HEK293 (cell line): ENCODE measurements around the gene VSTM5.

ENCODE experiments used
- BCL11A ChIP-seq: fragments of 450-650 bp; formaldehyde crosslinking; IDR thresholded peaks from 2 replicates; pipeline ENCODE4 v1.5.1; 2016; ENCODE audit warnings: low read depth, missing biosample characterization, missing genetic modification characterization
- FEZF1 ChIP-seq: fragments of 450-650 bp; formaldehyde crosslinking; IDR thresholded peaks from 2 replicates; pipeline ENCODE4 v1.5.1; 2016; ENCODE audit warnings: missing biosample characterization, missing genetic modification characterization
- GLI4 ChIP-seq: fragments of 450-650 bp; formaldehyde crosslinking; IDR thresholded peaks from 2 replicates; pipeline ENCODE4 v1.5.1; 2016; ENCODE audit warnings: missing biosample characterization, missing genetic modification characterization
- GLIS2 ChIP-seq: fragments of 450-650 bp; formaldehyde crosslinking; IDR thresholded peaks from 2 replicates; pipeline ENCODE4 v1.5.1; 2016; ENCODE audit warnings: missing biosample characterization, missing genetic modification characterization
- HOXA7 ChIP-seq: sonication (generic); formaldehyde crosslinking; IDR thresholded peaks from 2 replicates; pipeline ENCODE4 v1.8.1; 2022; ENCODE audit warnings: missing genetic modification reagents, borderline replicate concordance
- HOXC10 ChIP-seq: sonication (generic); formaldehyde crosslinking; IDR thresholded peaks from 2 replicates; pipeline ENCODE4 v1.8.1; 2023; ENCODE audit warnings: mild to moderate bottlenecking, missing genetic modification reagents
- KLF16 ChIP-seq: fragments of 450-650 bp; formaldehyde crosslinking; IDR thresholded peaks from 2 replicates; pipeline ENCODE4 v1.5.1; 2017; ENCODE audit warnings: missing biosample characterization, missing genetic modification characterization
- KLF17 ChIP-seq: fragments of 450-650 bp; formaldehyde crosslinking; IDR thresholded peaks from 2 replicates; pipeline ENCODE4 v1.5.1; 2016; ENCODE audit warnings: missing biosample characterization, missing genetic modification characterization
- KLF8 ChIP-seq: fragments of 450-650 bp; formaldehyde crosslinking; IDR thresholded peaks from 2 replicates; pipeline ENCODE4 v1.5.1; 2016; ENCODE audit warnings: missing biosample characterization, missing genetic modification characterization
- OSR2 ChIP-seq: fragments of 450-650 bp; formaldehyde crosslinking; IDR thresholded peaks from 2 replicates; pipeline ENCODE4 v1.5.1; 2016; ENCODE audit warnings: missing biosample characterization, missing genetic modification characterization
- SP3 ChIP-seq: fragments of 450-650 bp; formaldehyde crosslinking; IDR thresholded peaks from 2 replicates; pipeline ENCODE4 v1.5.1; 2016; ENCODE audit warnings: missing biosample characterization, missing genetic modification characterization
- ZBTB44 ChIP-seq: fragments of 450-650 bp; IDR thresholded peaks from 2 replicates; pipeline ENCODE4 v1.5.1; 2018; ENCODE audit warnings: missing biosample characterization, mild to moderate bottlenecking, missing genetic modification characterization
- ZIC2 ChIP-seq: fragments of 450-650 bp; formaldehyde crosslinking; IDR thresholded peaks from 2 replicates; pipeline ENCODE4 v1.5.1; 2016; ENCODE audit warnings: missing biosample characterization, missing genetic modification characterization
- ZNF132 ChIP-seq: fragments of 450-650 bp; formaldehyde crosslinking; IDR thresholded peaks from 2 replicates; pipeline ENCODE4 v1.5.1; 2017; ENCODE audit warnings: missing biosample characterization, missing genetic modification characterization, borderline replicate concordance
- ZNF148 ChIP-seq: fragments of 450-650 bp; formaldehyde crosslinking; IDR thresholded peaks from 2 replicates; pipeline ENCODE4 v1.5.0; 2017; ENCODE audit warnings: missing biosample characterization, missing genetic modification characterization, borderline replicate concordance
- ZNF324 ChIP-seq: fragments of 450-650 bp; formaldehyde crosslinking; IDR thresholded peaks from 2 replicates; pipeline ENCODE4 v1.5.1; 2016; ENCODE audit warnings: missing biosample characterization, missing genetic modification characterization
- ZNF366 ChIP-seq: fragments of 450-650 bp; formaldehyde crosslinking; conservative IDR thresholded peaks from 2 replicates; pipeline ENCODE4 v1.5.1; 2016; ENCODE audit warnings: missing biosample characterization, missing genetic modification characterization
- ZNF404 ChIP-seq: fragments of 450-650 bp; formaldehyde crosslinking; IDR thresholded peaks from 2 replicates; pipeline ENCODE4 v1.5.1; 2017; ENCODE audit warnings: missing biosample characterization, missing genetic modification characterization
- ZNF521 ChIP-seq: fragments of 450-650 bp; formaldehyde crosslinking; IDR thresholded peaks from 2 replicates; pipeline ENCODE4 v1.5.1; 2017; ENCODE audit warnings: missing biosample characterization, mild to moderate bottlenecking, missing genetic modification characterization
- ZNF558 ChIP-seq: fragments of 450-650 bp; formaldehyde crosslinking; IDR thresholded peaks from 2 replicates; pipeline ENCODE4 v1.5.1; 2016; ENCODE audit warnings: missing biosample characterization, missing genetic modification characterization
- ZNF624 ChIP-seq: fragments of 450-650 bp; formaldehyde crosslinking; IDR thresholded peaks from 2 replicates; pipeline ENCODE4 v1.5.1; 2017; ENCODE audit warnings: missing biosample characterization, missing genetic modification characterization
- ZNF639 ChIP-seq: fragments of 450-650 bp; formaldehyde crosslinking; IDR thresholded peaks from 2 replicates; pipeline ENCODE4 v1.5.1; 2016; ENCODE audit warnings: missing biosample characterization, missing genetic modification characterization
- ZNF677 ChIP-seq: fragments of 450-650 bp; IDR thresholded peaks from 2 replicates; pipeline ENCODE4 v1.5.0; 2018; ENCODE audit warnings: missing biosample characterization, mild to moderate bottlenecking, missing genetic modification characterization, moderate library complexity
- ZNF704 ChIP-seq: fragments of 450-650 bp; formaldehyde crosslinking; IDR thresholded peaks from 2 replicates; pipeline ENCODE4 v1.5.1; 2016; ENCODE audit warnings: missing biosample characterization, missing genetic modification characterization
- ZNF791 ChIP-seq: fragments of 450-650 bp; formaldehyde crosslinking; IDR thresholded peaks from 2 replicates; pipeline ENCODE4 v1.5.1; 2016; ENCODE audit warnings: missing biosample characterization, missing genetic modification characterization
- ZNF792 ChIP-seq: fragments of 450-650 bp; formaldehyde crosslinking; IDR thresholded peaks from 2 replicates; pipeline ENCODE4 v1.5.1; 2016; ENCODE audit warnings: missing biosample characterization, missing genetic modification characterization
- ZSCAN16 ChIP-seq: fragments of 450-650 bp; formaldehyde crosslinking; IDR thresholded peaks from 2 replicates; pipeline ENCODE4 v1.5.1; 2016; ENCODE audit warnings: missing biosample characterization, missing genetic modification characterization
- ZXDB ChIP-seq: fragments of 450-650 bp; formaldehyde crosslinking; IDR thresholded peaks from 2 replicates; pipeline ENCODE4 v1.5.1; 2016; ENCODE audit warnings: missing biosample characterization, missing genetic modification characterization
- TF ChIP-seq, protein P1 (sequence below): fragments of 450-650 bp; formaldehyde crosslinking; IDR thresholded peaks from 2 replicates; pipeline ENCODE4 v1.5.1; 2016; ENCODE audit warnings: missing biosample characterization, missing genetic modification characterization
- TF ChIP-seq, protein P2 (sequence below): fragments of 450-650 bp; formaldehyde crosslinking; IDR thresholded peaks from 2 replicates; pipeline ENCODE4 v1.5.1; 2016; ENCODE audit warnings: missing biosample characterization, missing genetic modification characterization

VSTM5 gene

GRCh38 chr11:93784145-93784934 is 66.1 kb downstream of the VSTM5 start, which contains the start of gene MED17 (continued):
- TF ChIP-seq HOXC10 = no peak
- TF ChIP-seq ZNF677 (tag by site-specific recombination) = no peak
- TF ChIP-seq ZIC2 = no peak
- no peak for TF ChIP-seq ZNF704
- TF ChIP-seq ZNF624 (tag by site-specific recombination) = no peak
- TF ChIP-seq ZSCAN16 (tag by site-specific recombination) = 0 out of 2 replicates have a peak, but pooled peaks have one; percentile 21
- no peak for TF ChIP-seq ZNF639 (tag by site-specific recombination)
- TF ChIP-seq, protein P1, sequence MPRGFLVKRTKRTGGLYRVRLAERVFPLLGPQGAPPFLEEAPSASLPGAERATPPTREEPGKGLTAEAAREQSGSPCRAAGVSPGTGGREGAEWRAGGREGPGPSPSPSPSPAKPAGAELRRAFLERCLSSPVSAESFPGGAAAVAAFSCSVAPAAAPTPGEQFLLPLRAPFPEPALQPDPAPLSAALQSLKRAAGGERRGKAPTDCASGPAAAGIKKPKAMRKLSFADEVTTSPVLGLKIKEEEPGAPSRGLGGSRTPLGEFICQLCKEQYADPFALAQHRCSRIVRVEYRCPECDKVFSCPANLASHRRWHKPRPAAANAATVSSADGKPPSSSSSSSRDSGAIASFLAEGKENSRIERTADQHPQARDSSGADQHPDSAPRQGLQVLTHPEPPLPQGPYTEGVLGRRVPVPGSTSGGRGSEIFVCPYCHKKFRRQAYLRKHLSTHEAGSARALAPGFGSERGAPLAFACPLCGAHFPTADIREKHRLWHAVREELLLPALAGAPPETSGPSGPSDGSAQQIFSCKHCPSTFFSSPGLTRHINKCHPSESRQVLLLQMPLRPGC (tag by site-specific recombination) = no peak
- no peak for TF ChIP-seq HOXA7 (CRISPR knock-in tag)
- no peak for TF ChIP-seq ZBTB44 (tag by site-specific recombination)
- TF ChIP-seq KLF16 = 0 out of 2 replicates have a peak, but pooled peaks have one; percentile 25
- no peak for TF ChIP-seq KLF17 (tag by site-specific recombination)
- TF ChIP-seq SP3 (tag by site-specific recombination) = peak; percentile 55
- TF ChIP-seq BCL11A (tag by site-specific recombination) = no peak
- TF ChIP-seq ZNF366 (tag by site-specific recombination) = no peak
- TF ChIP-seq ZNF132 (tag by site-specific recombination) = no peak
- TF ChIP-seq ZNF791 (tag by site-specific recombination) = no peak
- no peak for TF ChIP-seq GLI4
- TF ChIP-seq ZNF324 (tag by site-specific recombination) = no peak
- 0 out of 2 replicates have a peak, but pooled peaks have one; percentile 41 for TF ChIP-seq ZXDB
- TF ChIP-seq FEZF1 (tag by site-specific recombination) = no peak
- TF ChIP-seq, protein P2, sequence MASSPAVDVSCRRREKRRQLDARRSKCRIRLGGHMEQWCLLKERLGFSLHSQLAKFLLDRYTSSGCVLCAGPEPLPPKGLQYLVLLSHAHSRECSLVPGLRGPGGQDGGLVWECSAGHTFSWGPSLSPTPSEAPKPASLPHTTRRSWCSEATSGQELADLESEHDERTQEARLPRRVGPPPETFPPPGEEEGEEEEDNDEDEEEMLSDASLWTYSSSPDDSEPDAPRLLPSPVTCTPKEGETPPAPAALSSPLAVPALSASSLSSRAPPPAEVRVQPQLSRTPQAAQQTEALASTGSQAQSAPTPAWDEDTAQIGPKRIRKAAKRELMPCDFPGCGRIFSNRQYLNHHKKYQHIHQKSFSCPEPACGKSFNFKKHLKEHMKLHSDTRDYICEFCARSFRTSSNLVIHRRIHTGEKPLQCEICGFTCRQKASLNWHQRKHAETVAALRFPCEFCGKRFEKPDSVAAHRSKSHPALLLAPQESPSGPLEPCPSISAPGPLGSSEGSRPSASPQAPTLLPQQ (tag by site-specific recombination) = peak; percentile 61; the same call in 1 of the 2 replicates
- no peak for TF ChIP-seq ZNF521 (tag by site-specific recombination)
- no peak for TF ChIP-seq ZNF148 (tag by site-specific recombination)
- TF ChIP-seq KLF8 (tag by site-specific recombination) = peak; percentile 9
- TF ChIP-seq GLIS2 (tag by site-specific recombination) = peak; percentile 86
- TF ChIP-seq ZNF558 (tag by site-specific recombination) = no peak
- no peak for TF ChIP-seq ZNF792
- no peak for TF ChIP-seq OSR2
- no peak for TF ChIP-seq ZNF404 (tag by site-specific recombination)
